Endothelial cell of umbilical vein (primary cell): ENCODE data around the gene DPP7. TPM values are rescaled to one million over a fixed set of nuclear protein-coding genes. Genes with fewer than 3 reads are reported as not detected.

Experiments used
- BruUV-seq: library from RNA; stranded (reverse); fragments of 400-500 nt; replicated peaks from 2 replicates; lab custom pipeline; 2021; lab: Mats Ljungman, UMichigan
- CTCF ChIA-PET: fragments of 300-600, 350-600 bp; sonication (Branson Sonifier 250); formaldehyde crosslinking; loops from one replicate; lab custom pipeline; 2021; ENCODE audit warnings: antibody characterized with exemption, inconsistent platforms; lab: Charles Lee
- POLR2A ChIA-PET: fragments of 300-600, 350-600 bp; sonication (Branson Sonifier 250); formaldehyde crosslinking; loops from one replicate; lab custom pipeline; 2021; ENCODE audit warnings: antibody characterized with exemption, inconsistent platforms; lab: Charles Lee
- DNase-seq: peaks from one replicate; pipeline ENCODE4 v3.0.0-alpha.2; 2011; ENCODE audit warnings: low read depth, low spot score
- FAIRE-seq: peaks from 2 replicates; lab custom pipeline; 2011; peaks lifted over from hg19 to GRCh38; lab: Jason Lieb, UNC
- H2AFZ ChIP-seq: 2 replicates; pipeline ENCODE4 v1.6.0; 2012; ENCODE audit warnings: low read depth, low read length, control low read depth, inconsistent platforms
- H3K27ac ChIP-seq: 2 replicates; pipeline ENCODE4 v1.5.1; 2011; ENCODE audit warnings: low read depth, mild to moderate bottlenecking, control low read depth, low read length, moderate library complexity; ENCODE audit not compliant: insufficient read depth
- H3K27me3 ChIP-seq, 2 experiments: 2 replicates each; pipeline versions ENCODE4 v1.6.0 to v1.6.1; 2011; ENCODE audit warnings: low read length in 2 of 2, mixed read lengths in 1 of 2; ENCODE audit not compliant: control insufficient read depth in 2 of 2, insufficient read depth in 2 of 2
- H3K36me3 ChIP-seq, 2 experiments: 2 replicates in 1 of 2; 3 replicates in 1 of 2; pipeline ENCODE4 v1.5.1; 2011; ENCODE audit warnings: low read length in 2 of 2, mild to moderate bottlenecking in 1 of 2, moderate library complexity in 1 of 2; ENCODE audit not compliant: control insufficient read depth in 2 of 2, insufficient read depth in 2 of 2; ENCODE audit errors: extremely low read depth in 1 of 2
- H3K4me1 ChIP-seq: 3 replicates; pipeline ENCODE4 v1.5.1; 2011; ENCODE audit warnings: mild to moderate bottlenecking, low read length; ENCODE audit not compliant: control insufficient read depth, insufficient read depth; ENCODE audit errors: extremely low read depth
- H3K4me2 ChIP-seq: 2 replicates; pipeline ENCODE4 v1.6.1; 2011; ENCODE audit warnings: low read length, control low read depth, mixed read lengths; ENCODE audit not compliant: insufficient read depth
- H3K4me3 ChIP-seq, 3 experiments: fragments of 200-600 bp in 1 of 3; sonication (generic), shearing (Covaris generic) in 1 of 3; replicated peaks in 1 of 3; 2 replicates each; pipeline ENCODE4 v1.5.1; 2011 to 2016; ENCODE audit warnings: control low read depth in 3 of 3, low read length in 3 of 3, mild to moderate bottlenecking in 2 of 3, inconsistent platforms in 1 of 3, low read depth in 1 of 3, moderate library complexity in 1 of 3; ENCODE audit not compliant: insufficient read depth in 1 of 3
- H3K79me2 ChIP-seq: 2 replicates; pipeline ENCODE4 v1.6.0; 2012; ENCODE audit warnings: low read length, inconsistent platforms; ENCODE audit not compliant: control insufficient read depth, insufficient read depth
- H3K9ac ChIP-seq: replicated peaks from 2 replicates; pipeline ENCODE3; 2011; ENCODE audit warnings: low read length, control low read depth; ENCODE audit not compliant: insufficient read depth; ENCODE audit errors: extremely low read depth
- H3K9me1 ChIP-seq: replicated peaks from 3 replicates; pipeline ENCODE4 v1.6.0; 2011; ENCODE audit warnings: mild to moderate bottlenecking, low read length; ENCODE audit not compliant: control insufficient read depth, insufficient read depth; ENCODE audit errors: extremely low read depth
- H3K9me3 ChIP-seq: replicated peaks from 2 replicates; pipeline ENCODE4 v1.5.1; 2012; ENCODE audit warnings: low read length, inconsistent platforms; ENCODE audit not compliant: control insufficient read depth, insufficient read depth
- H4K20me1 ChIP-seq: replicated peaks from 2 replicates; pipeline ENCODE3; 2011; ENCODE audit warnings: mild to moderate bottlenecking, low read length; ENCODE audit not compliant: control insufficient read depth, insufficient read depth; ENCODE audit errors: extremely low read depth
- CTCF ChIP-seq, 2 donors: IDR thresholded peaks; 1 replicate in 1 of 2; 2 replicates in 1 of 2; pipeline ENCODE4 v1.5.1; 2011; ENCODE audit warnings: low read length in 2 of 2, mild to moderate bottlenecking in 2 of 2, moderate library complexity in 2 of 2, control low read depth in 1 of 2, inconsistent platforms in 1 of 2, low read depth in 1 of 2; ENCODE audit not compliant: insufficient read depth in 1 of 2; ENCODE audit errors: extremely low read depth in 1 of 2
- MYC ChIP-seq: IDR thresholded peaks from one replicate; pipeline ENCODE4 v1.6.1; 2011; ENCODE audit warnings: mild to moderate bottlenecking, low read depth, low read length
- dilution Hi-C: fragments of 300-500 bp; cut with MboI; formaldehyde crosslinking; loops from one replicate; pipeline ENCODE4 v1.15.0; 2019; ENCODE audit warnings: low sequenced_read_pairs; ENCODE audit not compliant: extremely low pct_ligation_motif_present
- intact Hi-C: fragments of 100-400 bp; cut with micrococcal nuclease; formaldehyde crosslinking; loops from one replicate; pipeline ENCODE4 v1.10.0; 2022
- polyA plus RNA-seq, 4 experiments: library from polyadenylated mRNA; depleted of rRNA in 3 of 4; stranded (reverse) in 3 of 4; unstranded in 1 of 4; fragments of >200 nt; gene quantifications; 2 replicates each; pipeline versions ENCODE4 v1.2.1 to v1.2.3, GENCODE V29; 2011 to 2012; ENCODE audit warnings: missing spikeins in 1 of 4
- total RNA-seq: library from RNA; stranded (reverse); gene quantifications from 2 replicates; pipeline ENCODE4 v1.2.3, GENCODE V29; 2021

Gene DPP7
- total and polyA plus RNA-seq, 2 donors (not counting 3 experiments of a cell fraction or from before 2014, with no cell fraction given) = 149 to 200 TPM

GRCh38 chr9:137095664-137096517, 18.6 kb downstream of the DPP7 start:
- Histone ChIP-seq H2AFZ (no peak overlapping the region), H3K36me3 (peaks cover 0 to 36% of the 10 kb centered on the region in 2 experiments), H3K27ac (no peak overlapping the region), H3K9me1 (no peaks in the 10 kb centered on the region), H3K9ac (no peak overlapping the region), H4K20me1 (no peaks in the 10 kb centered on the region), H3K9me3 (no peaks in the 10 kb centered on the region), H3K4me3 (no peak overlapping the region), H3K4me1 (no peaks in the 10 kb centered on the region), H3K4me2 (no peak overlapping the region), H3K27me3 (no peaks in the 10 kb centered on the region), H3K79me2 (no peaks in the 10 kb centered on the region)
- DNase-seq = no peak
- dilution Hi-C loops (no loop called here), intact Hi-C loops (no loop called here)
- BruUV-seq = no TSS peak
- POLR2A ChIA-PET = interaction anchor here (0.6 kb wide), 1 partner anchor 20 kb away, joined by 4 read pairs; no protein-coding TSS in a partner anchor
- TF ChIP-seq MYC (no peak), CTCF (IDR thresholded peaks at IDR 0.05; ENCODE audit: extremely low read depth in 1 of 2, insufficient read depth in 1 of 2, low read depth in 1 of 2, low read length in 2 of 2) (peak in 1 of 2 donors; percentile 35)
- no peak for FAIRE-seq
- CTCF ChIA-PET = interaction anchor here (0.7 to 1.6 kb wide), 5 partner anchors 13 to 139 kb away, joined by 3 to 7 read pairs (median 3); partner anchors contain the start of genes RNF224 and SAPCD2
